HG03064 (cell line): Measurements from ENCODE around the gene EPHB6.

Experiments
- ATAC-seq: cut with Tn5 transposase; IDR thresholded peaks from one replicate; pipeline ENCODE4 v1.9.1; 2021; ENCODE audit warnings: low read depth; ENCODE audit not compliant: unreplicated experiment

The EPHB6 gene

GRCh38 chr7:142833174-142834048 lies 21.5 kb upstream of the EPHB6 start:
- peak; percentile 55 for ATAC-seq

- ATAC-seq = no peak
Observed at GRCh38 chr7:142835487-142835886, 19.4 kb upstream of the EPHB6 start.

- no peak for ATAC-seq
Observed at GRCh38 chr7:142836426-142836825, 18.4 kb upstream of the EPHB6 start.

GRCh38 chr7:142838461-142839213 lies 16.2 kb upstream of the EPHB6 start:
- ATAC-seq = no peak

GRCh38 chr7:142842251-142842766 lies 12.6 kb upstream of the EPHB6 start:
- no peak for ATAC-seq

GRCh38 chr7:142847353-142847752 lies 7.5 kb upstream of the EPHB6 start:
- ATAC-seq = no peak

- ATAC-seq = no peak
Observed at GRCh38 chr7:142851269-142851668, 3.6 kb upstream of the EPHB6 start.

GRCh38 chr7:142851919-142852318 lies 3.0 kb upstream of the EPHB6 start:
- ATAC-seq = no peak

GRCh38 chr7:142853739-142854371 lies 1.0 kb upstream of the EPHB6 start:
- peak; percentile 80 for ATAC-seq

- peak; percentile 3 for ATAC-seq
Observed at GRCh38 chr7:142855114-142855743, 353 bp downstream of the EPHB6 start.

GRCh38 chr7:142855756-142856564 lies 1.1 kb downstream of the EPHB6 start:
- no peak for ATAC-seq

- no peak for ATAC-seq
Observed at GRCh38 chr7:142856565-142857245, 1.8 kb downstream of the EPHB6 start.

GRCh38 chr7:142857625-142858024 lies 2.7 kb downstream of the EPHB6 start:
- no peak for ATAC-seq

- no peak for ATAC-seq
Observed at GRCh38 chr7:142859411-142859810, 4.5 kb downstream of the EPHB6 start.

- ATAC-seq = no peak
Observed at GRCh38 chr7:142859829-142860228, 5.0 kb downstream of the EPHB6 start.

GRCh38 chr7:142860968-142861367 lies 6.1 kb downstream of the EPHB6 start:
- ATAC-seq = no peak

GRCh38 chr7:142862351-142862750 lies 7.5 kb downstream of the EPHB6 start:
- no peak for ATAC-seq

GRCh38 chr7:142862786-142863400 lies 8.0 kb downstream of the EPHB6 start:
- ATAC-seq = no peak
